Measurements from ENCODE around the gene POLDIP2. TPM values are rescaled to one million over a fixed set of nuclear protein-coding genes. Genes with fewer than 3 reads are reported as not detected.

POLDIP2 gene
- total and polyA plus RNA-seq, 2 of the 13 experiments (the other 11 are each of a cell fraction or from before 2014, with no cell fraction given) = 85.9 to 114 TPM

DNA sequence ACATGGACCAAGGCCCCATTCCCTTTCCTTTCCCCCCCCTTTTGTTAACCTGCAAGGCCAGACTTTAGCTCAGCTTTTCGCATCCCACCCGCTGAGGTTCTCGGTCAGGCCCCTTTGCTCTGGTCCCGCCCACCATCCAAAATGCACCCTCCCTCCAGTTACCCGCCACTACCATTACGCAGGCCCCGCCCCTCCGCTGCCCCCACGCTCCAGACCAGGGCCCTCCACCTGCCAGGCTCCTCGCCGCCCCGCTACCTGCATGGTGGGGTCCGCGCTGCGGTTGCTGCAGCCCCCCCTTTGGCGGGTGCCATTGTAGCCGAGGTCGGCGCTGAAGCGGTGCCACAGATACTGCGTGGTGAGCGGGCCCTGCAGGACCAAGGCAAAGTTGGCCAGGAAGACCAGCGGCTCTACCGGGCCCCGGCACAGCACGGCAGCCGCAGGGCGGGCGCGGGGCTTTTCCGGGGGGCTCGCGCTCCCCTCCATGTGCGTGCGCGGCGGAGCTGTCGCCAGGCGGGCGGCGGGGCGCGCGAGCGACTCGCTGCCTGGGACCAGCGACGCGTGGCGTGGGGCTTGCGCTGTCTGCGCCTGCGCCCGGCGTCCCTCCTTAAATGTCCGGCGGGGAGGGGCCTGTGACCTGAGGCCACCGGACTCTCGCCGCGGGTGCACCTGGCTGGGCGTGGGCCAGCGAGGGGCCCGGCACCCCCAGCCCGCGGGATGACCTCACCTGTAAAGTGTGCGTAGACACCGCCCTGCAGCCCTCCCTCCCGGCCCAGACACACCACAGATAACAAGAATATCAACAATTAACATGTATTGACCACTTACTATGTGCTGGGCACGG, 48.5 kb upstream of the POLDIP2 start, which contains the start of gene SLC46A1 (continued):
- TF ChIP-seq HNF1A (IDR thresholded peaks at IDR 0.05; ENCODE audit: low read depth) (no peak), HNF1A (CRISPR knock-in tag; IDR thresholded peaks at IDR 0.05; ENCODE audit: borderline replicate concordance) (peak; percentile 6; the same call in 1 of the 2 replicates), U2AF1 (optimal IDR thresholded peaks at IDR 0.05; ENCODE audit: low read depth, low read length) (no peak), ZNF335 (CRISPR knock-in tag; IDR thresholded peaks at IDR 0.05) (no peak), ZBTB8A (CRISPR knock-in tag; IDR thresholded peaks at IDR 0.05; ENCODE audit: borderline replicate concordance, low read depth) (no peak), CREBL2 (CRISPR knock-in tag; IDR thresholded peaks at IDR 0.05; ENCODE audit: borderline replicate concordance) (no peak), ZNF768 (CRISPR knock-in tag; IDR thresholded peaks at IDR 0.05) (peak; percentile 34; the same call in 1 of the 2 replicates), NR2F1 (CRISPR knock-in tag; IDR thresholded peaks at IDR 0.05) (no peak), DNMT1 (CRISPR knock-in tag; IDR thresholded peaks at IDR 0.05) (no peak), SOX13 (IDR thresholded peaks at IDR 0.05) (no peak), SOX13 (CRISPR knock-in tag; conservative IDR thresholded peaks at IDR 0.05 in 1 of 2, IDR thresholded peaks at IDR 0.05 in 1 of 2) (peak in 1 of 2 experiments; percentile 8; a peak in 2 of 4 replicates), ZSCAN20 (CRISPR knock-in tag; IDR thresholded peaks at IDR 0.05; ENCODE audit: borderline replicate concordance) (no peak), PAX8 (CRISPR knock-in tag; IDR thresholded peaks at IDR 0.05; ENCODE audit: borderline replicate concordance) (0 out of 2 replicates have a peak, but pooled peaks have one; percentile 64), PHB2 (IDR thresholded peaks at IDR 0.05; ENCODE audit: partially characterized antibody) (no peak), NFAT5 (CRISPR knock-in tag; IDR thresholded peaks at IDR 0.05) (no peak), SP5 (CRISPR knock-in tag; IDR thresholded peaks at IDR 0.05; ENCODE audit: borderline replicate concordance, low read depth) (peak; percentile 58; the same call in 1 of the 2 replicates)
- TF ChIP-seq, protein P1, sequence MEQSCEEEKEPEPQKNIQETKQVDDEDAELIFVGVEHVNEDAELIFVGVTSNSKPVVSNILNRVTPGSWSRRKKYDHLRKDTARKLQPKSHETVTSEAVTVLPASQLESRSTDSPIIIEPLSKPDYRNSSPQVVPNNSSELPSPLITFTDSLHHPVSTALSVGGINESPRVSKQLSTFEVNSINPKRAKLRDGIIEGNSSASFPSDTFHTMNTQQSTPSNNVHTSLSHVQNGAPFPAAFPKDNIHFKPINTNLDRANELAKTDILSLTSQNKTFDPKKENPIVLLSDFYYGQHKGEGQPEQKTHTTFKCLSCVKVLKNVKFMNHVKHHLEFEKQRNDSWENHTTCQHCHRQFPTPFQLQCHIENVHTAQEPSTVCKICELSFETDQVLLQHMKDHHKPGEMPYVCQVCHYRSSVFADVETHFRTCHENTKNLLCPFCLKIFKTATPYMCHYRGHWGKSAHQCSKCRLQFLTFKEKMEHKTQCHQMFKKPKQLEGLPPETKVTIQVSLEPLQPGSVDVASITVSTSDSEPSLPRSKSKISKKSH (CRISPR knock-in tag; IDR thresholded peaks at IDR 0.05; ENCODE audit: borderline replicate concordance) = no peak
